ENCODE results near the gene KPNA5. TPM values are rescaled to one million over a fixed set of nuclear protein-coding genes. Genes with fewer than 3 reads are reported as not detected.

KPNA5 gene
- total RNA-seq, 1 experiment from 2014 or later = 12.2 TPM

- H3K27ac Mint-ChIP-seq = no peak overlapping the region
- ATAC-seq = no peak
- TF ChIP-seq HMGA2 (CRISPR knock-in tag; IDR thresholded peaks at IDR 0.05) (no peak), ESRRA (CRISPR knock-in tag; IDR thresholded peaks at IDR 0.05; ENCODE audit: borderline replicate concordance) (no peak), FOXP4 (CRISPR knock-in tag; IDR thresholded peaks at IDR 0.05) (no peak), IRF1 (CRISPR knock-in tag; IDR thresholded peaks at IDR 0.05) (no peak), NR3C1 (CRISPR knock-in tag; conservative IDR thresholded peaks at IDR 0.05; ENCODE audit: low read depth) (no peak), ZBTB21 (CRISPR knock-in tag; IDR thresholded peaks at IDR 0.05; ENCODE audit: borderline replicate concordance) (no peak), ZBTB43 (CRISPR knock-in tag; IDR thresholded peaks at IDR 0.05) (no peak), NR1H2 (CRISPR knock-in tag; IDR thresholded peaks at IDR 0.05) (no peak), SOX15 (CRISPR knock-in tag; IDR thresholded peaks at IDR 0.05) (no peak)
- peaks cover 14% of the 10 kb centered on the region for H3K4me1 Mint-ChIP-seq
- no peak overlapping the region for H3K4me3 Mint-ChIP-seq
- ChIA-PET CTCF (no interaction called here), POLR2A (no interaction called here)
- no peak for DNase-seq (ENCODE audit: low spot score)
- H3K9me3 Mint-ChIP-seq = peaks cover 3% of the 10 kb centered on the region; the same call in 1 of the 2 replicates
- H3K27me3 Mint-ChIP-seq (ENCODE audit: low read depth) = peaks cover 43% of the 10 kb centered on the region
- no peaks in the 10 kb centered on the region for H3K36me3 Mint-ChIP-seq
Observed at GRCh38 chr6:116762235-116762634, 81.2 kb downstream of the KPNA5 start.

DNA sequence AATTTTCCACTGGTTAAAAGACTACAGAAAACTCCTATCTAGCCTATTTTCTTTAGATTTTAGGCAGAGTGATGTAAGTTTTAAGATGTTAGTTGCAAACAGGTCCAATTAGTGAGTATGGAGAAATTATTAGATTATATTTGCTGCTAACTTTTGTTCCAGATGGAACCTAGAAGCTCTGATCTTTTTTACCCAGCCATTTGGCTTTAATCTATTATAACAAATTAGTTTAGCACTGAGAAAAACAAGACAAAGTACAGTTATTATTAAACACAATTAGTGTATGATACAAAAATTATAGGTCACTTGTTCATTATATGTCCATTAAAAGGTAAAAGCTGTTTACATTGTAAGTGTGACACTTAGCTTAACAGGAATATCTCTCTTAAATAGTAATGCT is 82.0 kb downstream of the KPNA5 start:
- Mint-ChIP-seq H3K4me3 (no peak overlapping the region), H3K27ac (no peak overlapping the region), H3K9me3 (peaks cover 3% of the 10 kb centered on the region; the same call in 1 of the 2 replicates), H3K36me3 (no peaks in the 10 kb centered on the region), H3K4me1 (peaks cover 14% of the 10 kb centered on the region), H3K27me3 (ENCODE audit: low read depth) (peaks cover 45% of the 10 kb centered on the region)
- DNase-seq (ENCODE audit: low spot score) (no peak), ATAC-seq (no peak)
- ChIA-PET CTCF (no interaction called here), POLR2A (no interaction called here)
- TF ChIP-seq ESRRA (CRISPR knock-in tag; IDR thresholded peaks at IDR 0.05; ENCODE audit: borderline replicate concordance) (no peak), NFYB (CRISPR knock-in tag; conservative IDR thresholded peaks at IDR 0.05; ENCODE audit: low read depth) (no peak), ETV6 (CRISPR knock-in tag; IDR thresholded peaks at IDR 0.05) (no peak), ZBTB43 (CRISPR knock-in tag; IDR thresholded peaks at IDR 0.05) (no peak), MXD4 (CRISPR knock-in tag; IDR thresholded peaks at IDR 0.05; ENCODE audit: borderline replicate concordance) (no peak), ZNF423 (CRISPR knock-in tag; IDR thresholded peaks at IDR 0.05) (no peak)
- TF ChIP-seq, protein P1, sequence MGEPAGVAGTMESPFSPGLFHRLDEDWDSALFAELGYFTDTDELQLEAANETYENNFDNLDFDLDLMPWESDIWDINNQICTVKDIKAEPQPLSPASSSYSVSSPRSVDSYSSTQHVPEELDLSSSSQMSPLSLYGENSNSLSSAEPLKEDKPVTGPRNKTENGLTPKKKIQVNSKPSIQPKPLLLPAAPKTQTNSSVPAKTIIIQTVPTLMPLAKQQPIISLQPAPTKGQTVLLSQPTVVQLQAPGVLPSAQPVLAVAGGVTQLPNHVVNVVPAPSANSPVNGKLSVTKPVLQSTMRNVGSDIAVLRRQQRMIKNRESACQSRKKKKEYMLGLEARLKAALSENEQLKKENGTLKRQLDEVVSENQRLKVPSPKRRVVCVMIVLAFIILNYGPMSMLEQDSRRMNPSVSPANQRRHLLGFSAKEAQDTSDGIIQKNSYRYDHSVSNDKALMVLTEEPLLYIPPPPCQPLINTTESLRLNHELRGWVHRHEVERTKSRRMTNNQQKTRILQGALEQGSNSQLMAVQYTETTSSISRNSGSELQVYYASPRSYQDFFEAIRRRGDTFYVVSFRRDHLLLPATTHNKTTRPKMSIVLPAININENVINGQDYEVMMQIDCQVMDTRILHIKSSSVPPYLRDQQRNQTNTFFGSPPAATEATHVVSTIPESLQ (CRISPR knock-in tag; IDR thresholded peaks at IDR 0.05) = no peak
- TF ChIP-seq, protein P2, sequence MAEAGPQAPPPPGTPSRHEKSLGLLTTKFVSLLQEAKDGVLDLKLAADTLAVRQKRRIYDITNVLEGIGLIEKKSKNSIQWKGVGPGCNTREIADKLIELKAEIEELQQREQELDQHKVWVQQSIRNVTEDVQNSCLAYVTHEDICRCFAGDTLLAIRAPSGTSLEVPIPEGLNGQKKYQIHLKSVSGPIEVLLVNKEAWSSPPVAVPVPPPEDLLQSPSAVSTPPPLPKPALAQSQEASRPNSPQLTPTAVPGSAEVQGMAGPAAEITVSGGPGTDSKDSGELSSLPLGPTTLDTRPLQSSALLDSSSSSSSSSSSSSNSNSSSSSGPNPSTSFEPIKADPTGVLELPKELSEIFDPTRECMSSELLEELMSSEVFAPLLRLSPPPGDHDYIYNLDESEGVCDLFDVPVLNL (CRISPR knock-in tag; IDR thresholded peaks at IDR 0.05; ENCODE audit: borderline replicate concordance, low read depth) = no peak
